ENCODE measurements around the gene RAET1G.
"Not testable (repeated sequence)": the region's sequence is repeated elsewhere in the genome, so short reads cannot be mapped to it uniquely, and the experiment has no call there.

The RAET1G gene

GRCh38 chr6:149933461-149933860, 10.5 kb upstream of the RAET1G start:
- DNase-seq, result no peak

- no peak for DNase-seq
These were observed 10.1 kb upstream of the RAET1G start for GRCh38 chr6:149933036-149933435.

- DNase-seq, result no peak
These were observed 8.6 kb upstream of the RAET1G start for GRCh38 chr6:149931501-149931900.

- no peak for DNase-seq
These were observed 6.5 kb upstream of the RAET1G start for GRCh38 chr6:149929422-149929821.

- not testable (repeated sequence) for DNase-seq
These were observed 4.1 kb upstream of the RAET1G start for GRCh38 chr6:149927025-149927424.

GRCh38 chr6:149925974-149926777, 3.3 kb upstream of the RAET1G start:
- peak; percentile 75 for DNase-seq

- DNase-seq, result no peak
These were observed 2.5 kb upstream of the RAET1G start for GRCh38 chr6:149925253-149925973.

GRCh38 chr6:149924933-149925252, 2.0 kb upstream of the RAET1G start:
- DNase-seq, result no peak

GRCh38 chr6:149924206-149924932, 1.4 kb upstream of the RAET1G start:
- DNase-seq, result no peak

GRCh38 chr6:149923327-149923986, 536 bp upstream of the RAET1G start:
- DNase-seq, result no peak

- DNase-seq, result not testable (repeated sequence)
These were observed 830 bp downstream of the RAET1G start for GRCh38 chr6:149922091-149922490.

GRCh38 chr6:149921361-149921760, 1.6 kb downstream of the RAET1G start:
- DNase-seq, result no peak

- no peak for DNase-seq
These were observed 3.1 kb downstream of the RAET1G start for GRCh38 chr6:149919834-149920225.

- DNase-seq, result not testable (repeated sequence)
These were observed 3.6 kb downstream of the RAET1G start for GRCh38 chr6:149919126-149919833.

- DNase-seq, result no peak
These were observed 4.6 kb downstream of the RAET1G start for GRCh38 chr6:149918151-149918905.

- no peak for DNase-seq
These were observed 5.2 kb downstream of the RAET1G start for GRCh38 chr6:149917679-149918078.

- no peak for DNase-seq
These were observed 6.7 kb downstream of the RAET1G start for GRCh38 chr6:149915970-149916865.

GRCh38 chr6:149913540-149914240, 9.2 kb downstream of the RAET1G start:
- DNase-seq, result no peak

GRCh38 chr6:149913085-149913484, 9.8 kb downstream of the RAET1G start:
- no peak for DNase-seq

- not testable (repeated sequence) for DNase-seq
These were observed 10.2 kb downstream of the RAET1G start for GRCh38 chr6:149912680-149913079.
